Prostate gland (tissue), 2 donors: ENCODE data around the gene GNA14. TPM values are rescaled to one million over a fixed set of nuclear protein-coding genes. Genes with fewer than 3 reads are reported as not detected.

Experiments
- DNase-seq: peaks from one replicate; pipeline ENCODE4 v3.0.0-alpha.2; 2019; ENCODE audit warnings: low spot score
- H3K27ac ChIP-seq, 2 donors: fragments of 200-600 bp; sonication (generic); 2 replicates each; pipeline ENCODE4 v1.5.1; 2017 to 2019
- H3K27me3 ChIP-seq: fragments of 200-600 bp; sonication (generic); replicated peaks from 2 replicates; pipeline ENCODE4 v1.5.1; 2019; ENCODE audit not compliant: insufficient read depth
- H3K36me3 ChIP-seq, 2 donors: fragments of 200-600 bp; sonication (generic); 1 replicate in 1 of 2; 2 replicates in 1 of 2; pipeline versions ENCODE4 v1.5.1 to v1.8.1; 2017 to 2019
- H3K4me1 ChIP-seq: fragments of 200-600 bp; sonication (generic); replicated peaks from 2 replicates; pipeline ENCODE4 v1.5.1; 2019
- H3K4me3 ChIP-seq, 2 donors: fragments of 200-600 bp; sonication (generic); 2 replicates each; pipeline ENCODE4 v1.5.1; 2017 to 2019
- H3K9me3 ChIP-seq: fragments of 200-600 bp; sonication (generic); 2 replicates; pipeline ENCODE4 v1.5.1; 2017
- POLR2A ChIP-seq: fragments of 450-650 bp; IDR thresholded peaks from one replicate; pipeline ENCODE4 v1.6.1; 2016; ENCODE audit warnings: antibody characterized with exemption, mild to moderate bottlenecking
- POLR2AphosphoS5 ChIP-seq: sonication (generic); formaldehyde crosslinking; IDR thresholded peaks from one replicate; pipeline ENCODE4 v1.6.1; 2017; ENCODE audit warnings: antibody characterized with exemption
- WGBS: methylation state at CpG from one replicate; pipeline ENCODE4 v1.1.5; 2018; 5-methylcytosine and 5-hydroxymethylcytosine counted together
- intact Hi-C: fragments of 100-400 bp; cut with DNase I; formaldehyde crosslinking; loops from one replicate; pipeline ENCODE4 v1.14.2; 2022
- total RNA-seq, 2 donors: library from RNA; depleted of rRNA; stranded (reverse); fragments of >200 nt; gene quantifications; one replicate each; pipeline ENCODE4 v1.1.0, GENCODE V29; 2016
- TF ChIP-seq, protein P1 (sequence below), 4 experiments: fragments of 200-600 bp in 2 of 4; fragments of 450-650 bp in 2 of 4; sonication (generic) in 2 of 4; IDR thresholded peaks; 1 replicate in 3 of 4; 2 replicates in 1 of 4; pipeline ENCODE4 v1.5.1; 2016 to 2019; ENCODE audit warnings: antibody characterized with exemption in 4 of 4, mild to moderate bottlenecking in 2 of 4, moderate library complexity in 2 of 4

The GNA14 gene
- total RNA-seq, 2 donors from 2014 or later: 2.4 to 5.5 TPM

DNA sequence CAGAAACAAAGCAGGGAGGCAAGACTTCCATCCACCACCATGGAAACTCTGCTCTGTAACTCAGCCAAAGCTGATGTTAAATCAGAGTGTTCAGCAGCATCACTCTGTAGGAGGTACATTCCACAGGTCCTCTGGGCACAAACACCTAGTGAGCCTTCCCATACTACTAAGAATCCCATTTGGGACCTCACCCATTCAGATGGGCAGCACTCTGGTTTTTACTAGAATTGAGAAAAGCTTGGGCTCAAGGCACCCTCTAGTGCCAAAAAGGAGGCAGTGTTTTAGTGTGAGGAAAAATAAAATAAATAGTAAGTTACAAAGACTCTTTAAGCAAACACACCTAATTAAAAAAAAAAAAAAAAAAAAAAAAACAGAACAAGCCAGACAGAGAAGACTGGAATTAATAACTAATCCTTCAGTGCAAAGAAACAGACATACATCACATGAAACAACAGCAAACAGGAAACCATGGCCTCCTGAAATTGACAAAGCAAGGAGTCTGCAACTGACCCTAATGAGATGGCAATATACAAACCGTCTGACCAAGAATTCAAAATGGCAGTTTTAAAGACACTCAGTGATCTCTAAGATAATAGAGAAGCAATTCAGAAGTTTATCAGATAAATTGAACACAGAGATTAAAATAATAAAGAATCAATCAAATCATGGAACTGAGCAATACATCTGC lies 159.5 kb downstream of the GNA14 start:
- no peak for DNase-seq
- TF ChIP-seq, protein P1, sequence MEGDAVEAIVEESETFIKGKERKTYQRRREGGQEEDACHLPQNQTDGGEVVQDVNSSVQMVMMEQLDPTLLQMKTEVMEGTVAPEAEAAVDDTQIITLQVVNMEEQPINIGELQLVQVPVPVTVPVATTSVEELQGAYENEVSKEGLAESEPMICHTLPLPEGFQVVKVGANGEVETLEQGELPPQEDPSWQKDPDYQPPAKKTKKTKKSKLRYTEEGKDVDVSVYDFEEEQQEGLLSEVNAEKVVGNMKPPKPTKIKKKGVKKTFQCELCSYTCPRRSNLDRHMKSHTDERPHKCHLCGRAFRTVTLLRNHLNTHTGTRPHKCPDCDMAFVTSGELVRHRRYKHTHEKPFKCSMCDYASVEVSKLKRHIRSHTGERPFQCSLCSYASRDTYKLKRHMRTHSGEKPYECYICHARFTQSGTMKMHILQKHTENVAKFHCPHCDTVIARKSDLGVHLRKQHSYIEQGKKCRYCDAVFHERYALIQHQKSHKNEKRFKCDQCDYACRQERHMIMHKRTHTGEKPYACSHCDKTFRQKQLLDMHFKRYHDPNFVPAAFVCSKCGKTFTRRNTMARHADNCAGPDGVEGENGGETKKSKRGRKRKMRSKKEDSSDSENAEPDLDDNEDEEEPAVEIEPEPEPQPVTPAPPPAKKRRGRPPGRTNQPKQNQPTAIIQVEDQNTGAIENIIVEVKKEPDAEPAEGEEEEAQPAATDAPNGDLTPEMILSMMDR (IDR thresholded peaks at IDR 0.05): peak in 1 of 4 experiments; percentile 14
- no peak for TF ChIP-seq POLR2A
- intact Hi-C loops: no loop called here
- Histone ChIP-seq H3K4me1 (no peaks in the 10 kb centered on the region), H3K4me3 (no peak overlapping the region), H3K27me3 (no peaks in the 10 kb centered on the region), H3K9me3 (no peaks in the 10 kb centered on the region), H3K27ac (no peak overlapping the region), H3K36me3 (no peaks in the 10 kb centered on the region)
- WGBS: 72% methylated on average over 1 of the region's 1 CpG

DNA sequence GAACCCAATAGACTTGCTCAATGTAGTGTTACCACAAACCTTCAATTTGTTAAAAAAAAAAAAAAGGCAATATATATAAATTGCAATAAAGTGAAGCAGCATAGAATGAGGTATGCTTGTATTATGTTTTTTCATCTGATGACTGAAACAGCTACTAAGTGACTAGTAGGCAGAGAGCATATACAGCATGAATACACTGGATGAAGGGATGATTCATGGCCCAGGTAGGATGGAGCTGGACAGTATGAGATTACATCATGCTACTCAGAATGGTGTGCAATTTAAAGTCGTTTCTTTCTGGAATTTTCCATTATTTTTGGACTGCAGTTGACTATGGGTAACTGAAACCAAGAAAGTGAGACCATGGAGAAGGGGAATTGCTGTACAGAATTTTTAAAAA lies 161.2 kb downstream of the GNA14 start:
- TF ChIP-seq POLR2AphosphoS5: no peak
- no peak for TF ChIP-seq POLR2A
- no peak overlapping the region for H3K27ac ChIP-seq
- no peaks in the 10 kb centered on the region for H3K4me1 ChIP-seq
- intact Hi-C loops: no loop called here
- H3K4me3 ChIP-seq: no peak overlapping the region
- WGBS: 41% methylated on average over 1 of the region's 1 CpG
- no peak for DNase-seq
- no peaks in the 10 kb centered on the region for H3K9me3 ChIP-seq
- H3K36me3 ChIP-seq: no peaks in the 10 kb centered on the region
- no peaks in the 10 kb centered on the region for H3K27me3 ChIP-seq

DNA sequence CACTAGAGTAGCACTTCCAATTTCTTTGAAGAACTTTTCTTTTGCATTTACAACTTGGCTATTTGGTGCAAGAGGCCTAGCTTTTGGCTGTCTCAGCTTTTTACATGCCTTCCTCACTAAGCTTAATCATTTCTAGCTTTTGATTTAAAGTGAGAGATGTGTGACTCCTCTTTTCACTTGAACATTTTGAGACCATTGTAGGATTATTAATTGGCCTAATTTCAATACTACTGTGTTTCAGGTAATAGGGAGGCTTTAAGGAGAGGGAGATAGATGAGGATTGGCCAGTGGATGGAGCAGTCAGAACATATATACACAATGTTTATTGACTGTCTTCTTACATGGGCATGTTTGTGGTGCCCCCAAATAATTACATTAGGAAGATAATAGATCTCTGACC lies 161.7 kb downstream of the GNA14 start:
- intact Hi-C loops: no loop called here
- H3K27me3 ChIP-seq: no peaks in the 10 kb centered on the region
- no peaks in the 10 kb centered on the region for H3K9me3 ChIP-seq
- H3K4me1 ChIP-seq: no peaks in the 10 kb centered on the region
- DNase-seq: no peak
- no peak for TF ChIP-seq POLR2A
- TF ChIP-seq, protein P1 (IDR thresholded peaks at IDR 0.05): no peak
- no peak for TF ChIP-seq POLR2AphosphoS5
- H3K36me3 ChIP-seq: no peaks in the 10 kb centered on the region
- H3K4me3 ChIP-seq: no peak overlapping the region
- no peak overlapping the region for H3K27ac ChIP-seq

DNA sequence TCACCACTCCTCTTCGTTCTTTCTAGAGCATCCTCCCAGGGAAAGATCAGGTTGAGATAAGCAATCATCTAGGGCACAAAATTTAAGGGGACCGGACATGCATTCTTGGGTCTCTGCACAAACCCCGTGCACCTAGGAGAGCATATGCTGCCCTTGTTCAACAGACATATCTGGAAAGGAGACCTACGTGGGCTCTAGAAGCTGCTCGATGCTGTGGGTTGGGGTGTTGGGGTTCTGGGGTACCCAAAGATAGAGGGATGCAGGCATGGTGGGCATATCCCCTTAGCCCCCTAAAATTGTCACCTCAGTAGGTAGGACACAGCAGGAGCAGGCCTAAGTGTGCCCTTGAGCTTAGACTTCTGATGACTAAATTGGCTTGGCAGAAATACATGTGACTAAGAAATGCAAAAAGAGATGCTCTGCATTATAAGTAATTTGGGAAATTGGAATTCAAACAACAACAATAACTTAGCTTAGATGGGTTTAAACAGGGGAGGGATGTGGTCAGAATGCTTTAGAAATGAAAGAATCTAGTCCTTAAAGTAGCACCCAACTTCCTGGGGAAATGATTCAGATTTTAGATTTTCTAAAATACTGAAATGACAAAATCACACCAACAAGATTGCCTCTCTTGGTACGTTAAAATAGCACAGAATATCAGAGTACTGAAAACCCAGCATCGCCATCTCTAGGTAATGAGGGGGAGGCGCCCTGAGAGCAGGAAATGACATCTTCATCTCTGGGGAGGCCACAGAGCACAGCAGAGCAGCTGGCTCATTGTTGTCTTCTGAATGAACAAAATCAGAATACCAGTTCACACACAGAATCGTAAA lies 172.3 kb downstream of the GNA14 start:
- H3K27me3 ChIP-seq: no peaks in the 10 kb centered on the region
- intact Hi-C loops: no loop called here
- no peaks in the 10 kb centered on the region for H3K4me1 ChIP-seq
- no peaks in the 10 kb centered on the region for H3K9me3 ChIP-seq
- no peak for DNase-seq
- H3K4me3 ChIP-seq: no peak overlapping the region
- no peak overlapping the region for H3K27ac ChIP-seq
- no peaks in the 10 kb centered on the region for H3K36me3 ChIP-seq
- WGBS: 84% methylated on average over 9 of the region's 9 CpGs
- TF ChIP-seq POLR2AphosphoS5 (no peak), POLR2A (no peak)
- TF ChIP-seq, protein P1 (IDR thresholded peaks at IDR 0.05): no peak

DNA sequence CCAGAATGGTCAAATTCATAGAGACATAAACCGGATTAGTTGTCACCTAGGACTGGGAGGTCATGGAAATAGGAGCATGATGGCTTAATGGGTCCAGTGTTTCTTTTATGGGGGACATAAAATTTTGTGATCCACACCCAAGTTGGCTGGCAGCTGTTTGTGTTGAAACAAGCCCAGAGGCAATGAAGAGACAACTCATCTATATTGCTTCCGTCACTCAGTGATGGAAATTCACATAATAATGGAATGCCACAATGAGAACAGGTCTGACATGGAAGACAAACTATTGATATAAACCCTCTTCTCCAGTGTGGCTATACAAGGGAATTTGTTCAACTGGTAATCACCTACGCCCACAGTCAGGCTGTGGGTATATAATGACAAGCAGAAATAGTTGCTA lies 173.2 kb downstream of the GNA14 start:
- H3K27me3 ChIP-seq: no peaks in the 10 kb centered on the region
- TF ChIP-seq POLR2AphosphoS5: no peak
- TF ChIP-seq, protein P1 (IDR thresholded peaks at IDR 0.05): no peak
- no peak for TF ChIP-seq POLR2A
- 96% methylated on average over 3 of the region's 3 CpGs for WGBS
- H3K27ac ChIP-seq: no peak overlapping the region
- intact Hi-C loops: no loop called here
- H3K4me1 ChIP-seq: no peaks in the 10 kb centered on the region
- H3K4me3 ChIP-seq: no peak overlapping the region
- H3K9me3 ChIP-seq: no peaks in the 10 kb centered on the region
- DNase-seq: no peak
- H3K36me3 ChIP-seq: no peaks in the 10 kb centered on the region
